K562 (cell line): ENCODE data around the gene SKIC2. TPM values are rescaled to one million over a fixed set of nuclear protein-coding genes. Genes with fewer than 3 reads are reported as not detected.

Experiments used
- ATAC-seq: fragments of 200-7000 bp; cut with Tn5 transposase; 3 replicates; pipeline ENCODE4 v1.9.1; 2020; ENCODE audit warnings: moderate library complexity
- BruUV-seq: library from RNA; stranded (reverse); fragments of 400-500 nt; replicated peaks from 2 replicates; lab custom pipeline; 2021; lab: Mats Ljungman, UMichigan
- CTCF ChIA-PET: fragments of 300-600 bp; formaldehyde crosslinking; extraction: SDS; loops from one replicate; lab custom pipeline; 2021; ENCODE audit warnings: low intra/inter-chr PET ratio; lab: Yijun Ruan, JAX
- POLR2A ChIA-PET: fragments of 300-600, 350-650 bp; sonication (Branson Sonifier 250); formaldehyde crosslinking; extraction: SDS; loops from one replicate; lab custom pipeline; 2021; ENCODE audit warnings: antibody characterized with exemption, inconsistent platforms; lab: Yijun Ruan, JAX
- DNase-seq, 4 experiments: peaks; one replicate each; pipeline versions ENCODE4 v3.0.0 to v3.0.0-alpha.2; 2011 to 2018; ENCODE audit warnings: low spot score in 3 of 4, mixed read lengths in 3 of 4; ENCODE audit errors: extremely low read depth in 1 of 4
- FAIRE-seq: peaks from 2 replicates; lab custom pipeline; 2011; peaks lifted over from hg19 to GRCh38; lab: Jason Lieb, UNC
- H2AFZ ChIP-seq: 2 replicates; pipeline ENCODE4 v1.6.0; 2011; ENCODE audit warnings: low read depth, low read length, control low read depth, inconsistent platforms
- H3K27ac ChIP-seq: fragments of 200-600 bp; 3 replicates; pipeline ENCODE4 v1.8.0; 2011; ENCODE audit warnings: low read depth, mild to moderate bottlenecking, control low read depth, inconsistent platforms, low read length, moderate library complexity, mixed read lengths; ENCODE audit errors: extremely low read depth
- H3K27me3 ChIP-seq, 2 experiments: fragments of 300-600 bp in 1 of 2; 2 replicates in 1 of 2; 3 replicates in 1 of 2; pipeline versions ENCODE4 v1.6.0 to v1.8.0; 2011; ENCODE audit warnings: inconsistent platforms in 2 of 2, low read length in 2 of 2, mild to moderate bottlenecking in 1 of 2, mixed read lengths in 1 of 2, moderate library complexity in 1 of 2; ENCODE audit not compliant: control insufficient read depth in 2 of 2, insufficient read depth in 2 of 2
- H3K36me3 ChIP-seq: fragments of 300-600 bp; 3 replicates; pipeline ENCODE4 v1.8.0; 2011; ENCODE audit warnings: mild to moderate bottlenecking, low read length, inconsistent platforms; ENCODE audit not compliant: control insufficient read depth, insufficient read depth
- H3K4me1 ChIP-seq, 2 experiments: fragments of 200-600 bp in 1 of 2; replicated peaks in 1 of 2; 2 replicates in 1 of 2; 3 replicates in 1 of 2; pipeline versions ENCODE4 v1.5.1 to v1.8.0; 2011; ENCODE audit warnings: inconsistent platforms in 2 of 2, low read length in 2 of 2, mild to moderate bottlenecking in 1 of 2, mixed read lengths in 1 of 2, moderate library complexity in 1 of 2; ENCODE audit not compliant: control insufficient read depth in 2 of 2, insufficient read depth in 2 of 2
- H3K4me2 ChIP-seq: 2 replicates; pipeline ENCODE4 v1.6.1; 2011; ENCODE audit warnings: low read length, control low read depth, inconsistent platforms, mixed read lengths; ENCODE audit not compliant: insufficient read depth
- H3K4me3 ChIP-seq: fragments of 200-600 bp; sonication (generic), shearing (Covaris generic); 2 replicates; pipeline ENCODE4 v1.5.1; 2016; ENCODE audit warnings: control low read depth, inconsistent platforms
- H3K79me2 ChIP-seq: fragments of 200-600 bp; 3 replicates; pipeline ENCODE4 v1.8.0; 2011; ENCODE audit warnings: low read length, inconsistent platforms; ENCODE audit not compliant: control insufficient read depth, insufficient read depth
- H3K9ac ChIP-seq, 2 experiments: 2 replicates each; pipeline versions ENCODE4 v1.6.0 to v1.6.1; 2011; ENCODE audit warnings: low read depth in 2 of 2, low read length in 2 of 2, control low read depth in 1 of 2, inconsistent platforms in 1 of 2, mild to moderate bottlenecking in 1 of 2, mixed read lengths in 1 of 2; ENCODE audit not compliant: insufficient read depth in 1 of 2
- H3K9me1 ChIP-seq: one replicate; pipeline ENCODE4 v1.6.0; 2011; ENCODE audit warnings: inconsistent platforms, mild to moderate bottlenecking, low read length, moderate library complexity; ENCODE audit not compliant: control insufficient read depth, insufficient read depth
- H3K9me3 ChIP-seq: replicated peaks from 2 replicates; pipeline ENCODE4 v1.5.1; 2011; ENCODE audit warnings: low read depth, low read length, inconsistent platforms; ENCODE audit not compliant: control insufficient read depth, insufficient read depth
- H4K20me1 ChIP-seq: replicated peaks from 2 replicates; pipeline ENCODE4 v1.6.1; 2011; ENCODE audit warnings: low read length, inconsistent platforms, mixed read lengths; ENCODE audit not compliant: control insufficient read depth, insufficient read depth
- MTF1 ChIP-seq: fragments of 250-450 bp; sonication (Bioruptor Pico); IDR thresholded peaks from 2 replicates; pipeline ENCODE4 v1.9.0; 2021; ENCODE audit warnings: moderate library complexity, mild to moderate bottlenecking, inconsistent platforms, borderline replicate concordance
- NR2F6 ChIP-seq: fragments of 450-650 bp; formaldehyde crosslinking; IDR thresholded peaks from 2 replicates; pipeline ENCODE4 v1.4.0; 2020; ENCODE audit warnings: mild to moderate bottlenecking
- ZNF263 ChIP-seq: sonication (generic); formaldehyde crosslinking; IDR thresholded peaks from 2 replicates; pipeline ENCODE4 v1.8.0; 2022; ENCODE audit warnings: mild to moderate bottlenecking, missing genetic modification reagents, borderline replicate concordance
- ZNF444 ChIP-seq: fragments of 250-450 bp; sonication (Bioruptor Pico); IDR thresholded peaks from 2 replicates; pipeline ENCODE4 v1.4.0; 2020; ENCODE audit warnings: mild to moderate bottlenecking, moderate library complexity
- ZNF586 ChIP-seq: fragments of 450-650 bp; formaldehyde crosslinking; conservative IDR thresholded peaks from 2 replicates; pipeline ENCODE4 v1.4.0; 2020; ENCODE audit warnings: mild to moderate bottlenecking, moderate library complexity
- ZNF766 ChIP-seq: fragments of 200-800 bp; sonication (Bioruptor generic); conservative IDR thresholded peaks from 2 replicates; pipeline ENCODE4 v1.6.1; 2016; ENCODE audit warnings: missing genetic modification characterization, missing compliant biosample characterization
- ZSCAN32 ChIP-seq: fragments of 450-650 bp; formaldehyde crosslinking; IDR thresholded peaks from 2 replicates; pipeline ENCODE4 v1.4.0; 2020; ENCODE audit warnings: mild to moderate bottlenecking, moderate library complexity
- WGBS: fragments of 100-300 bp; shearing (Covaris generic); methylation state at CpG from one replicate; pipeline ENCODE4 v1.1.6; 2016; ENCODE audit warnings: low coverage, mixed read lengths; ENCODE audit not compliant: insufficient coverage; ENCODE audit errors: missing lambda C conversion rate; 5-methylcytosine and 5-hydroxymethylcytosine counted together
- in situ Hi-C: fragments of 300-500 bp; cut with MboI; formaldehyde crosslinking; loops from 4 replicates; pipeline ENCODE4 v1.15.0; 2018; ENCODE audit warnings: inconsistent platforms, mixed read lengths
- intact Hi-C: fragments of 100-400 bp; cut with micrococcal nuclease; formaldehyde crosslinking; loops from 2 replicates; pipeline ENCODE4 v1.14.2; 2022
- polyA plus RNA-seq, 8 experiments: library from polyadenylated mRNA; depleted of rRNA in 4 of 8; stranded (reverse) in 5 of 8; unstranded in 3 of 8; fragments of >200 nt; fragmentation: Nextera tagmentation in 2 of 8; fragmentation: Illumina TruSeq in 1 of 8; extraction: Ambion mirVana in 2 of 8; extraction: Trizol in 1 of 8; gene quantifications; 2 replicates each; pipeline versions ENCODE4 v1.2.1 to v1.2.3, GENCODE V29; 2011 to 2014; ENCODE audit warnings: inconsistent platforms in 1 of 8, missing spikeins in 1 of 8
- total RNA-seq, 7 experiments: library from RNA; depleted of rRNA in 6 of 7; stranded (reverse); fragments of >200 nt in 6 of 7; fragmentation: Illumina TruSeq in 2 of 7; extraction: Trizol in 2 of 7; gene quantifications; 2 replicates each; pipeline versions ENCODE4 v1.2.1 to v1.2.3, GENCODE V29; 2011 to 2021; ENCODE audit warnings: low replicate concordance in 1 of 7
- TF ChIP-seq, protein P1 (sequence below): fragments of 450-650 bp; formaldehyde crosslinking; IDR thresholded peaks from 2 replicates; pipeline ENCODE4 v1.4.0; 2020; ENCODE audit warnings: mild to moderate bottlenecking, moderate library complexity
- TF ChIP-seq, protein P2 (sequence below): fragments of 250-450 bp; sonication (Bioruptor Pico); IDR thresholded peaks from 2 replicates; pipeline ENCODE4 v1.4.0; 2020; ENCODE audit warnings: borderline replicate concordance
- TF ChIP-seq, protein P3 (sequence below): sonication (generic); formaldehyde crosslinking; IDR thresholded peaks from 2 replicates; pipeline ENCODE4 v1.8.1; 2023; ENCODE audit warnings: mild to moderate bottlenecking, missing genetic modification reagents
- TF ChIP-seq, protein P4 (sequence below): sonication (generic); formaldehyde crosslinking; IDR thresholded peaks from 2 replicates; pipeline ENCODE4 v1.8.0; 2022; ENCODE audit warnings: missing genetic modification reagents, mild to moderate bottlenecking, borderline replicate concordance
- TF ChIP-seq, protein P5 (sequence below): fragments of 450-650 bp; formaldehyde crosslinking; IDR thresholded peaks from 2 replicates; pipeline ENCODE4 v1.4.0; 2022; ENCODE audit warnings: missing genetic modification characterization

SKIC2 gene
- total and polyA plus RNA-seq, 9 of the 15 experiments (the other 6 are each of a cell fraction or from before 2014, with no cell fraction given) = 3.3 to 94.6 (median 38.8) TPM

DNA sequence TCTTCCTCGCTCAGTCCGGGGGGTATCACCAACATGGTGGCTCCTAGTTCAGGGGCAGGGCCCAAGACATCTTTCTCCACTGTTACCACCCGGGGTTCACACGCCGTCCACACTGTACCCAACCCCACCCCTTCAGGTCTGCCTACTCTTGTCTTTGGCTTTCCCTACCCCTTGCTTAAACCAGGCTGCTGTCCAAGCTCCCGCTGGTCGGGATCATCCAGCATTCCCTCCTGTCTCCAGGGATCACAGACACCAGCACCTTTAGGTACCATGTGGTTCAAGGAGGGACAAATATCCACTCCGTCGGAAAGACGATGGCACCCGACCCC lies 599 bp upstream of the SKIC2 start:
- no TSS peak for BruUV-seq
- intact Hi-C loops (loop anchor here (2.0 to 5.0 kb wide), 2 partner anchors 41 to 56 kb away; partner anchors contain the start of gene ZBTB12), in situ Hi-C loops (loop anchor here (10.0 kb wide), 1 partner anchor 86 kb away; no protein-coding TSS in a partner anchor)
- H3K9me3 ChIP-seq = no peaks in the 10 kb centered on the region
- under 1% methylated on average over 11 of the region's 11 CpGs for WGBS
- H2AFZ ChIP-seq = peak overlapping the region; percentile 94
- H3K27me3 ChIP-seq = no peaks in the 10 kb centered on the region
- POLR2A ChIA-PET = interaction anchor here (0.6 to 4.8 kb wide), 6 partner anchors 9 to 306 kb away, joined by 3 to 74 read pairs (median 6); partner anchors contain the start of genes BAG6, CFB and DXO
- FAIRE-seq = no peak
- H4K20me1 ChIP-seq = no peaks in the 10 kb centered on the region
- DNase-seq = peak in 1 of 4 experiments; percentile 62
- H3K9me1 ChIP-seq = no peaks in the 10 kb centered on the region
- peaks cover 74% of the 10 kb centered on the region for H3K36me3 ChIP-seq
- peaks cover 40% of the 10 kb centered on the region for H3K79me2 ChIP-seq
- peak overlapping the region; percentile 97 for H3K4me3 ChIP-seq
- CTCF ChIA-PET = interaction anchor here (0.6 kb wide), 1 partner anchor 375 kb away, joined by 3 read pairs; no protein-coding TSS in a partner anchor
- peak overlapping the region; percentile 87 for H3K27ac ChIP-seq
- peak; percentile 12 for ATAC-seq
- H3K4me2 ChIP-seq = peak overlapping the region; percentile 100
- peaks cover 4 to 17% of the 10 kb centered on the region in 2 experiments; a peak in 4 of 5 replicates for H3K4me1 ChIP-seq
- peak overlapping the region; percentile 96 to 97 for H3K9ac ChIP-seq
- TF ChIP-seq, protein P1, sequence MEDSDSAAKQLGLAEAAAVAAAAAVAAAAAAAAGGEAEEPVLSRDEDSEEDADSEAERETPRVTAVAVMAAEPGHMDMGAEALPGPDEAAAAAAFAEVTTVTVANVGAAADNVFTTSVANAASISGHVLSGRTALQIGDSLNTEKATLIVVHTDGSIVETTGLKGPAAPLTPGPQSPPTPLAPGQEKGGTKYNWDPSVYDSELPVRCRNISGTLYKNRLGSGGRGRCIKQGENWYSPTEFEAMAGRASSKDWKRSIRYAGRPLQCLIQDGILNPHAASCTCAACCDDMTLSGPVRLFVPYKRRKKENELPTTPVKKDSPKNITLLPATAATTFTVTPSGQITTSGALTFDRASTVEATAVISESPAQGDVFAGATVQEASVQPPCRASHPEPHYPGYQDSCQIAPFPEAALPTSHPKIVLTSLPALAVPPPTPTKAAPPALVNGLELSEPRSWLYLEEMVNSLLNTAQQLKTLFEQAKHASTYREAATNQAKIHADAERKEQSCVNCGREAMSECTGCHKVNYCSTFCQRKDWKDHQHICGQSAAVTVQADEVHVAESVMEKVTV (CRISPR knock-in tag) = 0 out of 2 replicates have a peak, but pooled peaks have one; percentile 19
- no peak for TF ChIP-seq ZNF444 (CRISPR knock-in tag)
- TF ChIP-seq, protein P2, sequence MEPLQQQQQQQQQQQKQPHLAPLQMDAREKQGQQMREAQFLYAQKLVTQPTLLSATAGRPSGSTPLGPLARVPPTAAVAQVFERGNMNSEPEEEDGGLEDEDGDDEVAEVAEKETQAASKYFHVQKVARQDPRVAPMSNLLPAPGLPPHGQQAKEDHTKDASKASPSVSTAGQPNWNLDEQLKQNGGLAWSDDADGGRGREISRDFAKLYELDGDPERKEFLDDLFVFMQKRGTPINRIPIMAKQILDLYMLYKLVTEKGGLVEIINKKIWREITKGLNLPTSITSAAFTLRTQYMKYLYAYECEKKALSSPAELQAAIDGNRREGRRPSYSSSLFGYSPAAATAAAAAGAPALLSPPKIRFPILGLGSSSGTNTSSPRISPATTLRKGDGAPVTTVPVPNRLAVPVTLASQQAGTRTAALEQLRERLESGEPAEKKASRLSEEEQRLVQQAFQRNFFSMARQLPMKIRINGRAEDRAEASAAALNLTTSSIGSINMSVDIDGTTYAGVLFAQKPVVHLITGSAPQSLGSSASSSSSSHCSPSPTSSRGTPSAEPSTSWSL (CRISPR knock-in tag) = 0 out of 2 replicates have a peak, but pooled peaks have one; percentile 56
- peak; percentile 48; the same call in 1 of the 2 replicates for TF ChIP-seq ZNF766 (CRISPR knock-in tag)
- TF ChIP-seq, protein P3, sequence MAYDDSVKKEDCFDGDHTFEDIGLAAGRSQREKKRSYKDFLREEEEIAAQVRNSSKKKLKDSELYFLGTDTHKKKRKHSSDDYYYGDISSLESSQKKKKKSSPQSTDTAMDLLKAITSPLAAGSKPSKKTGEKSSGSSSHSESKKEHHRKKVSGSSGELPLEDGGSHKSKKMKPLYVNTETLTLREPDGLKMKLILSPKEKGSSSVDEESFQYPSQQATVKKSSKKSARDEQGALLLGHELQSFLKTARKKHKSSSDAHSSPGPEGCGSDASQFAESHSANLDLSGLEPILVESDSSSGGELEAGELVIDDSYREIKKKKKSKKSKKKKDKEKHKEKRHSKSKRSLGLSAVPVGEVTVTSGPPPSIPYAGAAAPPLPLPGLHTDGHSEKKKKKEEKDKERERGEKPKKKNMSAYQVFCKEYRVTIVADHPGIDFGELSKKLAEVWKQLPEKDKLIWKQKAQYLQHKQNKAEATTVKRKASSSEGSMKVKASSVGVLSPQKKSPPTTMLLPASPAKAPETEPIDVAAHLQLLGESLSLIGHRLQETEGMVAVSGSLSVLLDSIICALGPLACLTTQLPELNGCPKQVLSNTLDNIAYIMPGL (CRISPR knock-in tag) = peak; percentile 48; the same call in 1 of the 2 replicates
- TF ChIP-seq, protein P4, sequence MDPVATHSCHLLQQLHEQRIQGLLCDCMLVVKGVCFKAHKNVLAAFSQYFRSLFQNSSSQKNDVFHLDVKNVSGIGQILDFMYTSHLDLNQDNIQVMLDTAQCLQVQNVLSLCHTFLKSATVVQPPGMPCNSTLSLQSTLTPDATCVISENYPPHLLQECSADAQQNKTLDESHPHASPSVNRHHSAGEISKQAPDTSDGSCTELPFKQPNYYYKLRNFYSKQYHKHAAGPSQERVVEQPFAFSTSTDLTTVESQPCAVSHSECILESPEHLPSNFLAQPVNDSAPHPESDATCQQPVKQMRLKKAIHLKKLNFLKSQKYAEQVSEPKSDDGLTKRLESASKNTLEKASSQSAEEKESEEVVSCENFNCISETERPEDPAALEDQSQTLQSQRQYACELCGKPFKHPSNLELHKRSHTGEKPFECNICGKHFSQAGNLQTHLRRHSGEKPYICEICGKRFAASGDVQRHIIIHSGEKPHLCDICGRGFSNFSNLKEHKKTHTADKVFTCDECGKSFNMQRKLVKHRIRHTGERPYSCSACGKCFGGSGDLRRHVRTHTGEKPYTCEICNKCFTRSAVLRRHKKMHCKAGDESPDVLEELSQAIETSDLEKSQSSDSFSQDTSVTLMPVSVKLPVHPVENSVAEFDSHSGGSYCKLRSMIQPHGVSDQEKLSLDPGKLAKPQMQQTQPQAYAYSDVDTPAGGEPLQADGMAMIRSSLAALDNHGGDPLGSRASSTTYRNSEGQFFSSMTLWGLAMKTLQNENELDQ = peak; percentile 68; the same call in 1 of the 2 replicates
- TF ChIP-seq NR2F6 (CRISPR knock-in tag) = peak; percentile 79; the same call in 1 of the 2 replicates
- TF ChIP-seq ZNF263 (CRISPR knock-in tag) = 0 out of 2 replicates have a peak, but pooled peaks have one; percentile 50
- TF ChIP-seq MTF1 (CRISPR knock-in tag) = 0 out of 2 replicates have a peak, but pooled peaks have one; percentile 69
- 0 out of 2 replicates have a peak, but pooled peaks have one; percentile 9 for TF ChIP-seq ZSCAN32 (CRISPR knock-in tag)
- TF ChIP-seq, protein P5, sequence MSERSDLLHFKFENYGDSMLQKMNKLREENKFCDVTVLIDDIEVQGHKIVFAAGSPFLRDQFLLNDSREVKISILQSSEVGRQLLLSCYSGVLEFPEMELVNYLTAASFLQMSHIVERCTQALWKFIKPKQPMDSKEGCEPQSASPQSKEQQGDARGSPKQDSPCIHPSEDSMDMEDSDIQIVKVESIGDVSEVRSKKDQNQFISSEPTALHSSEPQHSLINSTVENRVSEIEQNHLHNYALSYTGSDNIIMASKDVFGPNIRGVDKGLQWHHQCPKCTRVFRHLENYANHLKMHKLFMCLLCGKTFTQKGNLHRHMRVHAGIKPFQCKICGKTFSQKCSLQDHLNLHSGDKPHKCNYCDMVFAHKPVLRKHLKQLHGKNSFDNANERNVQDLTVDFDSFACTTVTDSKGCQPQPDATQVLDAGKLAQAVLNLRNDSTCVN = peak; percentile 86; the same call in 1 of the 2 replicates
- TF ChIP-seq ZNF586 (CRISPR knock-in tag) = no peak
